HG02938 (cell line): Measurements from ENCODE around the gene CSNK1A1.

Experiments used
- ATAC-seq: cut with Tn5 transposase; IDR thresholded peaks from one replicate; pipeline ENCODE4 v1.9.1; 2021; ENCODE audit warnings: mild to moderate bottlenecking, moderate library complexity; ENCODE audit not compliant: unreplicated experiment

The CSNK1A1 gene

GRCh38 chr5:149575131-149575530 lies 23.9 kb upstream of the CSNK1A1 start:
- no peak for ATAC-seq

GRCh38 chr5:149572576-149573231 lies 21.5 kb upstream of the CSNK1A1 start:
- no peak for ATAC-seq

- ATAC-seq: no peak
Measured at GRCh38 chr5:149572170-149572569, 20.9 kb upstream of the CSNK1A1 start.

GRCh38 chr5:149567226-149567625 lies 16.0 kb upstream of the CSNK1A1 start:
- peak; percentile 65 for ATAC-seq

GRCh38 chr5:149564542-149565140 lies 13.4 kb upstream of the CSNK1A1 start:
- peak; percentile 85 for ATAC-seq

GRCh38 chr5:149563466-149563865 lies 12.2 kb upstream of the CSNK1A1 start:
- no peak for ATAC-seq

GRCh38 chr5:149561848-149562247 lies 10.6 kb upstream of the CSNK1A1 start:
- ATAC-seq: no peak

GRCh38 chr5:149559706-149560105 lies 8.5 kb upstream of the CSNK1A1 start:
- ATAC-seq: no peak

- no peak for ATAC-seq
Measured at GRCh38 chr5:149552553-149553160, 1.4 kb upstream of the CSNK1A1 start.

GRCh38 chr5:149552038-149552494 lies 827 bp upstream of the CSNK1A1 start:
- ATAC-seq: no peak

- peak; percentile 1 for ATAC-seq
Measured at GRCh38 chr5:149550594-149551226, 529 bp downstream of the CSNK1A1 start.

- ATAC-seq: no peak
Measured at GRCh38 chr5:149550268-149550583, 1.0 kb downstream of the CSNK1A1 start.

- ATAC-seq: peak; percentile 28
Measured at GRCh38 chr5:149549461-149550267, 1.6 kb downstream of the CSNK1A1 start.

- ATAC-seq: no peak
Measured at GRCh38 chr5:149546974-149547373, 4.3 kb downstream of the CSNK1A1 start.

- no peak for ATAC-seq
Measured at GRCh38 chr5:149545327-149545726, 5.9 kb downstream of the CSNK1A1 start.

GRCh38 chr5:149544028-149544420 lies 7.2 kb downstream of the CSNK1A1 start:
- no peak for ATAC-seq

GRCh38 chr5:149543361-149544027 lies 7.7 kb downstream of the CSNK1A1 start:
- no peak for ATAC-seq

- ATAC-seq: no peak
Measured at GRCh38 chr5:149541893-149542292, 9.3 kb downstream of the CSNK1A1 start.

- no peak for ATAC-seq
Measured at GRCh38 chr5:149540089-149540488, 11.2 kb downstream of the CSNK1A1 start.

- no peak for ATAC-seq
Measured at GRCh38 chr5:149537374-149537975, 13.8 kb downstream of the CSNK1A1 start.
